Spleen (tissue), 11 donors: ENCODE data around the gene WDR70. TPM values are rescaled to one million over a fixed set of nuclear protein-coding genes. Genes with fewer than 3 reads are reported as not detected.
"Not testable (repeated sequence)": the region's sequence is repeated elsewhere in the genome, so short reads cannot be mapped to it uniquely, and the experiment has no call there.

Experiments
- DNase-seq: peaks from one replicate; pipeline ENCODE4 v3.0.0-alpha.2; 2020
- H3K27ac ChIP-seq, 8 donors: fragments of 200-600 bp; sonication (generic) in 7 of 8; 1 replicate in 4 of 8; 2 replicates in 4 of 8; pipeline versions ENCODE4 v1.5.0 to v1.8.0; 2016 to 2021; ENCODE audit warnings: inconsistent platforms in 4 of 8, mild to moderate bottlenecking in 4 of 8, moderate library complexity in 1 of 8
- H3K27me3 ChIP-seq, 7 donors: fragments of 200-600 bp; sonication (generic) in 6 of 7; replicated peaks in 1 of 7; 1 replicate in 4 of 7; 2 replicates in 3 of 7; pipeline versions ENCODE4 v1.5.0 to v1.8.0; 2016 to 2021; ENCODE audit warnings: inconsistent platforms in 3 of 7, mild to moderate bottlenecking in 1 of 7
- H3K36me3 ChIP-seq, 6 donors: fragments of 200-600 bp; sonication (generic) in 5 of 6; 1 replicate in 4 of 6; 2 replicates in 2 of 6; pipeline versions ENCODE4 v1.5.0 to v1.8.0; 2016 to 2021; ENCODE audit warnings: inconsistent platforms in 2 of 6
- H3K4me1 ChIP-seq, 6 donors: fragments of 200-600 bp; sonication (generic) in 5 of 6; 1 replicate in 3 of 6; 2 replicates in 3 of 6; pipeline versions ENCODE4 v1.5.0 to v1.8.0; 2016 to 2021; ENCODE audit warnings: inconsistent platforms in 3 of 6
- H3K4me3 ChIP-seq, 8 donors: fragments of 200-600 bp; sonication (generic) in 7 of 8; 1 replicate in 4 of 8; 2 replicates in 4 of 8; pipeline versions ENCODE4 v1.5.0 to v1.8.0; 2016 to 2021; ENCODE audit warnings: inconsistent platforms in 4 of 8, mild to moderate bottlenecking in 4 of 8, moderate library complexity in 2 of 8
- H3K9me3 ChIP-seq, 8 donors: fragments of 200-600 bp; sonication (generic) in 7 of 8; 1 replicate in 4 of 8; 2 replicates in 4 of 8; pipeline versions ENCODE4 v1.5.0 to v1.8.0; 2016 to 2021; ENCODE audit warnings: inconsistent platforms in 4 of 8
- CTCF ChIP-seq, 11 experiments: fragments of 200-600 bp in 7 of 11; fragments of 450-650 bp in 4 of 11; sonication (generic) in 4 of 11; IDR thresholded peaks in 8 of 11; conservative IDR thresholded peaks in 3 of 11; 1 replicate in 7 of 11; 2 replicates in 4 of 11; pipeline versions ENCODE4 v1.4.0 to v1.8.0; 2016 to 2021; ENCODE audit warnings: antibody characterized with exemption in 11 of 11, inconsistent platforms in 4 of 11, mild to moderate bottlenecking in 1 of 11
- POLR2A ChIP-seq, 3 donors: fragments of 450-650 bp; IDR thresholded peaks; one replicate each; pipeline ENCODE4 v1.5.1; 2017; ENCODE audit warnings: antibody characterized with exemption in 3 of 3, mild to moderate bottlenecking in 1 of 3
- POLR2AphosphoS5 ChIP-seq, 3 donors: sonication (generic); formaldehyde crosslinking; IDR thresholded peaks; one replicate each; pipeline ENCODE4 v1.5.1; 2017; ENCODE audit warnings: antibody characterized with exemption in 3 of 3
- WGBS, 5 donors: extraction: QIAGEN DNeasy Blood & Tissue Kit in 3 of 5; methylation state at CpG; one replicate each; pipeline versions ENCODE4 v1.1.5 to v1.1.7; 2013 to 2018; 5-methylcytosine and 5-hydroxymethylcytosine counted together
- intact Hi-C: fragments of 100-400 bp; cut with DNase I; formaldehyde crosslinking; loops from one replicate; pipeline ENCODE4 v1.15.0; 2023; ENCODE audit warnings: low total_unique reads
- polyA plus RNA-seq, 3 donors: library from polyadenylated mRNA; stranded (reverse); fragments of 200-250 nt; gene quantifications; one replicate each; pipeline ENCODE4 v1.2.1, GENCODE V29; 2013
- total RNA-seq, 7 donors: library from RNA; depleted of rRNA in 3 of 7; stranded (reverse); fragments of >200 nt in 3 of 7; fragmentation: NEBNext Ultra II Directional in 4 of 7; extraction: Animal tissue kit (Norgen Biotek cat#: 25700) in 4 of 7; gene quantifications; one replicate each; pipeline versions ENCODE4 v1.1.0 to v1.2.1, GENCODE V29; 2016 to 2021
- donor health status: healthy with polysubstance abuse.
- donor health status: DM: no; HTN: no; CAD: no; lungs with moderate emphysema.
- donor health status: DM: no; HTN: no; CAD: no.
- donor health status: Bipolar disorder and iron deficiency.
- donor health status: healthy.
- donor health status: DM: no; HTN: no; CAD: no.
- donor health status: DM: yes; HTN: yes; CAD: no.

The WDR70 gene
- total and polyA plus RNA-seq, 10 donors = 24.7 to 51.7 (median 33.4) TPM

GRCh38 chr5:37396352-37396751 lies 17.2 kb downstream of the WDR70 start:
- 62 to 78% (median 68%) methylated on average over 5 of the region's 5 CpGs for WGBS, 5 donors
- Histone ChIP-seq H3K4me1 (peaks cover 0 to 23% (median 1%) of the 10 kb centered on the region in 6 donors), H3K9me3 (no peaks in the 10 kb centered on the region), H3K27me3 (no peaks in the 10 kb centered on the region), H3K27ac (peak overlapping the region in 3 of 8 donors; percentile 23 to 41 (median 36)), H3K36me3 (peaks cover 0 to 99% (median 59%) of the 10 kb centered on the region in 6 donors), H3K4me3 (no peak overlapping the region)
- intact Hi-C loops = no loop called here
- DNase-seq = no peak
- no peak for TF ChIP-seq CTCF (IDR thresholded peaks at IDR 0.05 in 8 of 11, conservative IDR thresholded peaks at IDR 0.05 in 3 of 11)
- TF ChIP-seq POLR2AphosphoS5 (IDR thresholded peaks at IDR 0.05) = no peak
- no peak for TF ChIP-seq POLR2A (IDR thresholded peaks at IDR 0.05)

DNA sequence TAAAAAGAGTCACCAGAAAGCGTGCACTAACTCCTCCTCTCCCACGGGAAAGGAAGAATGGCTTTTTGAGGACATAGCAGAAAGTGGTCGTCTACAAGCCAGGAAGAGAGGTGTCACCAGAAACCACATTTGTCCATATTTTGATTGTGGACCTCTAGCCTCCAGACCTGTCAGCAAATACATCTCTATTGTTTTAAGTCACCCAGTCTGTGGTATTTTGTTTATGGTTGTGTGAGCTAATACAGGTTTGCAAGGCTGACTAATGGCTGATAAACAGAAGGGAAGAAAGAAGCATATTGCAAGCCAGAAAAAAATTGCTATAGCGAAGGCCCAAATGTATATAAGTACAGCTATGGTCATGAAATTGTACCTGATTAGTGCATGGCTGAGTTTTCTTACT lies 21.4 kb downstream of the WDR70 start:
- H3K4me3 ChIP-seq = no peak overlapping the region
- TF ChIP-seq CTCF (IDR thresholded peaks at IDR 0.05 in 8 of 11, conservative IDR thresholded peaks at IDR 0.05 in 3 of 11) (no peak), POLR2AphosphoS5 (IDR thresholded peaks at IDR 0.05) (no peak), POLR2A (IDR thresholded peaks at IDR 0.05) (no peak)
- no peaks in the 10 kb centered on the region for H3K27me3 ChIP-seq
- DNase-seq = no peak
- no peaks in the 10 kb centered on the region for H3K9me3 ChIP-seq
- WGBS, 5 donors = 84 to 92% (median 87%) methylated on average over 4 of the region's 4 CpGs
- H3K4me1 ChIP-seq = peaks cover 0 to 13% (median 0%) of the 10 kb centered on the region in 6 donors
- H3K36me3 ChIP-seq = peaks cover 0 to 96% (median 40%) of the 10 kb centered on the region in 6 donors
- intact Hi-C loops = no loop called here
- no peak overlapping the region for H3K27ac ChIP-seq

DNA sequence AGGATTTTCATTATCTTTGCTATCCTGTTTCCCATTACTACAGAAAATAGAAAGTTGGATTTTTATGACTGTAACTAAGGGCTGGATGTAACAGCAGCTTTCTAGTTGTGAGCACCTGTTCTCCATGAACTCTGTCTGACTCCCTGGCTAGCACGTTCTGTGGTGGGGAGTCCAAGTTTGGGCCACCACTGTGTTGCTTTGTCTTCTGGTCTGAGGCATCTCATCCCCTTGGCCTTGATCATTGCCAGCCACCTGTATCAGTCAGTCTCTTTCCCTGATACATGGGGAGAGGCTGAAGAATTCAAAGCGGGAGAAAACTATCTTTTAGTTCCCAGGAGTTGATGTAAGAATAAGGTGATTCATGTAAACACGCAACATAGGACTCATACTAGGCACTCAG lies 33.4 kb downstream of the WDR70 start:
- TF ChIP-seq POLR2AphosphoS5 (IDR thresholded peaks at IDR 0.05) = no peak
- no peak for TF ChIP-seq CTCF (IDR thresholded peaks at IDR 0.05 in 8 of 11, conservative IDR thresholded peaks at IDR 0.05 in 3 of 11)
- no peak for TF ChIP-seq POLR2A (IDR thresholded peaks at IDR 0.05)
- WGBS, 5 donors = 88 to 100% (median 93%) methylated on average over 3 of the region's 3 CpGs
- Histone ChIP-seq H3K36me3 (peaks cover 4 to 74% (median 21%) of the 10 kb centered on the region in 6 donors), H3K4me3 (no peak overlapping the region), H3K4me1 (no peaks in the 10 kb centered on the region), H3K27me3 (no peaks in the 10 kb centered on the region), H3K9me3 (no peaks in the 10 kb centered on the region), H3K27ac (no peak overlapping the region)
- DNase-seq = no peak
- intact Hi-C loops = loop anchor here (10.0 kb wide), 1 partner anchor 782 kb away; no protein-coding TSS in a partner anchor

GRCh38 chr5:37415456-37415855 lies 36.3 kb downstream of the WDR70 start:
- DNase-seq = not testable (repeated sequence)
- peaks cover 4 to 74% (median 11%) of the 10 kb centered on the region in 6 donors for H3K36me3 ChIP-seq
- 92 to 97% (median 93%) methylated on average over 8 to 22 of the region's 33 CpGs; no CpG with 5 or more reads in 2 of the 5 donors for WGBS, 5 donors

More at GRCh38 chr5:37415456-37415855, 36.3 kb downstream of the WDR70 start:
- not testable (repeated sequence) for H3K27ac ChIP-seq, H3K4me1 ChIP-seq, H3K27me3 ChIP-seq, H3K4me3 ChIP-seq, H3K9me3 ChIP-seq
- intact Hi-C loops = loop anchor here (10.0 kb wide), 1 partner anchor 779 kb away; no protein-coding TSS in a partner anchor
